RWPE2 (cell line): Measurements from ENCODE around the gene BNC1.
"Not testable (repeated sequence)": the region's sequence is repeated elsewhere in the genome, so short reads cannot be mapped to it uniquely, and the experiment has no call there.

Experiments
- ATAC-seq: fragments of 200-7000 bp; cut with Tn5 transposase; 3 replicates; pipeline ENCODE4 v1.9.1; 2021; ENCODE audit warnings: low read depth
- DNase-seq: peaks from one replicate; pipeline ENCODE4 v3.0.0-alpha.2; 2020; ENCODE audit warnings: low spot score
- H3K27ac ChIP-seq: fragments of 450-650 bp; 2 replicates; pipeline ENCODE4 v1.5.1; 2017; ENCODE audit warnings: mild to moderate bottlenecking; ENCODE audit not compliant: poor library complexity, severe bottlenecking
- H3K27me3 ChIP-seq: fragments of 250-450 bp; sonication (Bioruptor Pico); 2 replicates; pipeline ENCODE4 v1.5.1; 2021; ENCODE audit warnings: mild to moderate bottlenecking, moderate library complexity; ENCODE audit not compliant: insufficient read depth, poor library complexity, severe bottlenecking
- H3K36me3 ChIP-seq: fragments of 250-450 bp; sonication (Bioruptor Pico); 2 replicates; pipeline ENCODE4 v1.5.1; 2020; ENCODE audit warnings: low read depth, mild to moderate bottlenecking, moderate library complexity
- H3K4me1 ChIP-seq: fragments of 250-450 bp; sonication (Bioruptor Pico); 2 replicates; pipeline ENCODE4 v1.5.1; 2021; ENCODE audit warnings: mild to moderate bottlenecking, moderate library complexity; ENCODE audit not compliant: insufficient read depth, poor library complexity, severe bottlenecking
- H3K4me3 ChIP-seq: fragments of 250-450 bp; sonication (Bioruptor Pico); 2 replicates; pipeline ENCODE4 v1.5.1; 2021; ENCODE audit warnings: mild to moderate bottlenecking, moderate library complexity; ENCODE audit not compliant: severe bottlenecking
- H3K9me3 ChIP-seq: fragments of 250-450 bp; sonication (Bioruptor Pico); 2 replicates; pipeline ENCODE4 v1.5.1; 2021; ENCODE audit warnings: mild to moderate bottlenecking, moderate library complexity; ENCODE audit not compliant: severe bottlenecking
- TF ChIP-seq, protein P1 (sequence below): fragments of 450-650 bp; IDR thresholded peaks from one replicate; pipeline ENCODE4 v1.5.1; 2017; ENCODE audit warnings: mild to moderate bottlenecking, moderate library complexity; ENCODE audit not compliant: poor library complexity, severe bottlenecking

BNC1 gene

DNA sequence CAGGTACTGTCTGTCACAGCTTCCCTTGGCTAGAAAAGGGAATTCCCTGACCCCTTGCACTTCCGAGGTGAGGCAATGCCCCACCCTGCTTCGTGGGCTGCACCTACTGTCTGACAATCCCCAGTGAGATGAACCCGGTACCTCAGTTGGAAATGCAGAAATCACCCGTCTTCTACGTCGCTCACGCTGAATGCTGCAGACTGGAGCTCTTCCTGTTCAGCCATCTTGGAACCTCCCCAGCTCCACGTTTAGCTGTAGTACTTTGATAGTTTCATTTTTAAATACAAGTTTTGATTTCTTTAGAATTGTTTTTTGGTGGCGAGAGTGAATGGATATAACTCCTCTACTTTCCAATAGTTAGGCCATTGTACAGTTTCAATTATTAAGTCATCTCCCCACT is 59.0 kb downstream of the BNC1 start:
- no peaks in the 10 kb centered on the region for H3K36me3 ChIP-seq
- H3K4me3 ChIP-seq, result no peak overlapping the region
- no peaks in the 10 kb centered on the region for H3K9me3 ChIP-seq
- TF ChIP-seq, protein P1, sequence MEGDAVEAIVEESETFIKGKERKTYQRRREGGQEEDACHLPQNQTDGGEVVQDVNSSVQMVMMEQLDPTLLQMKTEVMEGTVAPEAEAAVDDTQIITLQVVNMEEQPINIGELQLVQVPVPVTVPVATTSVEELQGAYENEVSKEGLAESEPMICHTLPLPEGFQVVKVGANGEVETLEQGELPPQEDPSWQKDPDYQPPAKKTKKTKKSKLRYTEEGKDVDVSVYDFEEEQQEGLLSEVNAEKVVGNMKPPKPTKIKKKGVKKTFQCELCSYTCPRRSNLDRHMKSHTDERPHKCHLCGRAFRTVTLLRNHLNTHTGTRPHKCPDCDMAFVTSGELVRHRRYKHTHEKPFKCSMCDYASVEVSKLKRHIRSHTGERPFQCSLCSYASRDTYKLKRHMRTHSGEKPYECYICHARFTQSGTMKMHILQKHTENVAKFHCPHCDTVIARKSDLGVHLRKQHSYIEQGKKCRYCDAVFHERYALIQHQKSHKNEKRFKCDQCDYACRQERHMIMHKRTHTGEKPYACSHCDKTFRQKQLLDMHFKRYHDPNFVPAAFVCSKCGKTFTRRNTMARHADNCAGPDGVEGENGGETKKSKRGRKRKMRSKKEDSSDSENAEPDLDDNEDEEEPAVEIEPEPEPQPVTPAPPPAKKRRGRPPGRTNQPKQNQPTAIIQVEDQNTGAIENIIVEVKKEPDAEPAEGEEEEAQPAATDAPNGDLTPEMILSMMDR, result no peak
- no peak overlapping the region for H3K27ac ChIP-seq
- DNase-seq (no peak), ATAC-seq (no peak)
- no peaks in the 10 kb centered on the region for H3K4me1 ChIP-seq
- H3K27me3 ChIP-seq, result no peaks in the 10 kb centered on the region

DNA sequence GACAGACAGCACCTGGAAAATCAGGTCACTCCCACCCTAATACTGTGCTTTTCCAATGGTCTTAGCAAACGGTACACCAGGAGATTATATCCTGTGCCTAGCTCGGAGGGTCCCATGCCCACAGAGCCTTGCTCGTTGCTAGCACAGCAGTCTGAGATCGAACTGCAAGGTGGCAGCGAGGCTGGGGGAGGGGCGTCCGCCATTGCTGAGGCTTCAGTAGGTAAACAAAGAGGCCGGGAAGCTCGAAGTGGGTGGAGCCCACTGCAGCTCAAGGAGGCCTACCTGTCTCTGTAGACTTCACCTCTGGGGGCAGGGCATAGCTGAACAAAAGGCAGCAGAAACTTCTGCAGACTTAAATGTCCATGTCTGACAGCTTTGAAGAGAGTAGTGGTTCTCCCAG is 62.7 kb downstream of the BNC1 start:
- not testable (repeated sequence) for H3K36me3 ChIP-seq, H3K9me3 ChIP-seq, ATAC-seq, H3K27me3 ChIP-seq, H3K4me1 ChIP-seq, DNase-seq, H3K27ac ChIP-seq, H3K4me3 ChIP-seq

DNA sequence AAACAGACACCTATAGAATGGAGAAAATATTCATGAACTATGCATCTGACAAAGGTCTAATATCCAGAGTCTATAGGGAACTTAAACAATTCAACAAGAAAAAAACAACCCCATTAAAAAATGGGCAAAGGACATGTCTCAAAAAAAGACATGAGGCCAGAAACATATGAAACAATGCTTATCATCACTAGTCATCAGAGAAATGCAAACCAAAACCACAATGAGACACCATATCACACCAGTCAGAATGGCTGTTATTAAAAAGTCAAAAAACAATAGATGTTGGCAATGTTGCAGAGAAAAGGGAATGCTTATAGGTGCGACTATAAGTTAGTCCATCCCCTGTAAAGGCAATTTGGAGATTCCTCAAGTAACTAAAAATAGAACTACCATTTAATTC is 65.4 kb downstream of the BNC1 start:
- H3K4me3 ChIP-seq, result no peak overlapping the region
- H3K9me3 ChIP-seq, result no peaks in the 10 kb centered on the region
- ATAC-seq (no peak), DNase-seq (no peak)
- TF ChIP-seq, protein P1, result no peak
- no peaks in the 10 kb centered on the region for H3K36me3 ChIP-seq
- H3K4me1 ChIP-seq, result no peaks in the 10 kb centered on the region
- no peak overlapping the region for H3K27ac ChIP-seq
- no peaks in the 10 kb centered on the region for H3K27me3 ChIP-seq

DNA sequence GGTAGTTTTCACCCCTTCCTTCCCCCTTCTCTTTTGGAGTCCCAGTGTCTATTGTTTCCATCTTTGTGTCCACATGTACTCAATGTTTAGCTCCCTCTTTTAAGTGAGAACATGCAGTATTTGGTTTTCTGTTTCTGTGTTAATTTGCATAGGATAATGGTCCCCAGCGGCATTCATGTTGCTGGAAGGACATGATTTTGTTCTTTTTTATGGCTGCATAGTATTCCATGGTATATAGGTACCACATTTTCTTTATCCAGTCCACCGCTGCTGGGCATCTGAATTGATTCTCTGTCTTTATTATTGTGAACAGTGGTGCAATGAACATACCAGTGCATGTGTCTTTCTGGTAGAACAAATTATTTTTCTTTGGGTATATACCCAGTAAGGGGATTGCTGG is 69.2 kb downstream of the BNC1 start:
- TF ChIP-seq, protein P1, result no peak
- no peaks in the 10 kb centered on the region for H3K9me3 ChIP-seq
- no peak overlapping the region for H3K4me3 ChIP-seq
- DNase-seq (no peak), ATAC-seq (no peak)
- H3K36me3 ChIP-seq, result no peaks in the 10 kb centered on the region
- H3K4me1 ChIP-seq, result no peaks in the 10 kb centered on the region
- no peak overlapping the region for H3K27ac ChIP-seq
- no peaks in the 10 kb centered on the region for H3K27me3 ChIP-seq

DNA sequence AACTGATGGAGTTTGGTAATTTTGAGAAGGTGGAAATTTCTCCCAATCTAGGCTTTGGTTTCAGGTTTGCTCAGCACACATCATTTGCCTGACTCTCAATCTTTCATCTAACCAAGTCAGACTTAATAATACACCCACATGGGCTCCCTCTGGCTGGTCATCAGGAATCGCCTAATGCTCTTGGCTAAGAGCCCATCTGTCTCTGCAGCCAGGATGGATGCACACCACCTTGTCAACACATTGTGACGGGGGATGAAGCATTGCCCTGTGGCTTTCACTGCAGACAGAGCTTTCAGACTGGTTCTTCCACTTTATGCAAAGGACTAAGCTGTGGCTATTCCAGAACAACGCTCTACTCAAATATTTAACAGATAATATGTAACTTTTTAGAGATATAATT is 73.8 kb downstream of the BNC1 start:
- Histone ChIP-seq H3K27me3 (no peaks in the 10 kb centered on the region), H3K36me3 (no peaks in the 10 kb centered on the region), H3K9me3 (no peaks in the 10 kb centered on the region), H3K4me1 (peaks cover 7% of the 10 kb centered on the region), H3K27ac (no peak overlapping the region), H3K4me3 (no peak overlapping the region)
- ATAC-seq (peak; percentile 16; the same call in 2 of the 3 replicates), DNase-seq (no peak)
- TF ChIP-seq, protein P1, result no peak

DNA sequence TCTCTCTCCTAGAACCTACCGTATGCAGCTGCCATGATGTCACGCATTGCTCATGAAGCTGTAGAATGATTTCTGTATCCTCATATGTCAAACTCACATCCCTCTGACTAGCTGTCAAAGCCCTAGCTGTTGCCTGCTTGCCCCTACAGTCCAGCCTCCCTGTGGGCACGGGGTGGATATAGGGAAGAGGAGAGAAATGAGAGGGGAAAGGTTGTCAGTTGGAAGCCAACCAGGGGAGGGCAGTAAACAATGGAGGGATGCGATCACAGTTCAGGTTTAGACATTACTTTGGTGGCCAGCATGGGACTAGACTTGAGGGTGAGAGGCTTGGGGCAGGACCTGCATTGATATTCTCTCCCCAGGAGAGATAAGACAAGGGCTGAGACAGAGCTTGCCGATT is 75.1 kb downstream of the BNC1 start:
- DNase-seq, result no peak
- no peak overlapping the region for H3K27ac ChIP-seq
- H3K36me3 ChIP-seq, result peaks cover under 1% of the 10 kb centered on the region; the same call in 1 of the 2 replicates
- TF ChIP-seq, protein P1, result no peak
- peaks cover 17% of the 10 kb centered on the region for H3K4me1 ChIP-seq
- no peak overlapping the region for H3K4me3 ChIP-seq
- H3K9me3 ChIP-seq, result no peaks in the 10 kb centered on the region
- H3K27me3 ChIP-seq, result no peaks in the 10 kb centered on the region
- no peak for ATAC-seq
